GM18520 (cell line): ENCODE measurements around the gene FGFBP1.

Source experiments
- ATAC-seq: cut with Tn5 transposase; IDR thresholded peaks from one replicate; pipeline ENCODE4 v1.9.1; 2021; ENCODE audit not compliant: unreplicated experiment

Gene FGFBP1

GRCh38 chr4:15913631-15913970 lies 24.9 kb downstream of the FGFBP1 start:
- no peak for ATAC-seq

GRCh38 chr4:15912961-15913630 lies 25.4 kb downstream of the FGFBP1 start:
- ATAC-seq = no peak

GRCh38 chr4:15912236-15912635 lies 26.3 kb downstream of the FGFBP1 start:
- ATAC-seq = no peak

GRCh38 chr4:15910155-15910940 lies 28.2 kb downstream of the FGFBP1 start:
- no peak for ATAC-seq

GRCh38 chr4:15907430-15907829 lies 31.1 kb downstream of the FGFBP1 start:
- no peak for ATAC-seq

- no peak for ATAC-seq
Measured at GRCh38 chr4:15906020-15906443, 32.5 kb downstream of the FGFBP1 start.

GRCh38 chr4:15902746-15903145 lies 35.8 kb downstream of the FGFBP1 start:
- no peak for ATAC-seq

GRCh38 chr4:15901998-15902397 lies 36.5 kb downstream of the FGFBP1 start:
- no peak for ATAC-seq

- no peak for ATAC-seq
Measured at GRCh38 chr4:15901007-15901406, 37.5 kb downstream of the FGFBP1 start.

- no peak for ATAC-seq
Measured at GRCh38 chr4:15899511-15899910, 39.0 kb downstream of the FGFBP1 start.

- no peak for ATAC-seq
Measured at GRCh38 chr4:15898902-15899301, 39.6 kb downstream of the FGFBP1 start.

- ATAC-seq = no peak
Measured at GRCh38 chr4:15897577-15897976, 41.0 kb downstream of the FGFBP1 start.

- ATAC-seq = no peak
Measured at GRCh38 chr4:15894921-15895916, 43.3 kb downstream of the FGFBP1 start.

- no peak for ATAC-seq
Measured at GRCh38 chr4:15894393-15894792, 44.1 kb downstream of the FGFBP1 start.

- ATAC-seq = no peak
Measured at GRCh38 chr4:15893962-15894361, 44.6 kb downstream of the FGFBP1 start.

GRCh38 chr4:15891312-15891711 lies 47.2 kb downstream of the FGFBP1 start:
- ATAC-seq = peak; percentile 65

- ATAC-seq = peak; percentile 53
Measured at GRCh38 chr4:15890246-15890829, 48.2 kb downstream of the FGFBP1 start.

GRCh38 chr4:15888515-15888914 lies 50.0 kb downstream of the FGFBP1 start:
- no peak for ATAC-seq
